Tongue (tissue), 2 donors: ENCODE data around the gene RABGAP1L. TPM values are rescaled to one million over a fixed set of nuclear protein-coding genes. Genes with fewer than 3 reads are reported as not detected.
"Not testable (repeated sequence)": the region's sequence is repeated elsewhere in the genome, so short reads cannot be mapped to it uniquely, and the experiment has no call there.

Source experiments
- DNase-seq: peaks from one replicate; pipeline ENCODE4 v3.0.0-alpha.2; 2015
- total RNA-seq: library from RNA; depleted of rRNA; stranded (reverse); fragments of >200 nt; gene quantifications from one replicate; pipeline ENCODE4 v1.2.3, GENCODE V29; 2014

RABGAP1L gene
- total RNA-seq, 1 donor from 2014 or later, result 86.6 TPM

DNA sequence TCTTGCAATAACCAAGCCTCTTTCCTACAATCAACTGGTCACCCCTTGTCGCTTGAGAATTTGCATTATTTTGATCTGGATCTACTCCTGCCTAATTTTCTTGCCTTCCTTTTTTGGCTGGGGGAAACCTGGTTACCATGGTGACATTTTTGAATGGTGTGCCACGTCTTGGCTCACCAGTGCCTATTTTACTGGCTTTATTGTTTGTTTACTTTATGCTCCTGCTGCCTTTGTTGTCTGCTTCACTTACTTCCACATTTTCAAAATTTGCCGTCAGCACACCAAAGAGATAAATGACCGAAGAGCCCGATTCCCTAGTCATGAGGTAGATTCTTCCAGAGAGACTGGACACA is 289.2 kb downstream of the RABGAP1L start:
- DNase-seq, result no peak

DNA sequence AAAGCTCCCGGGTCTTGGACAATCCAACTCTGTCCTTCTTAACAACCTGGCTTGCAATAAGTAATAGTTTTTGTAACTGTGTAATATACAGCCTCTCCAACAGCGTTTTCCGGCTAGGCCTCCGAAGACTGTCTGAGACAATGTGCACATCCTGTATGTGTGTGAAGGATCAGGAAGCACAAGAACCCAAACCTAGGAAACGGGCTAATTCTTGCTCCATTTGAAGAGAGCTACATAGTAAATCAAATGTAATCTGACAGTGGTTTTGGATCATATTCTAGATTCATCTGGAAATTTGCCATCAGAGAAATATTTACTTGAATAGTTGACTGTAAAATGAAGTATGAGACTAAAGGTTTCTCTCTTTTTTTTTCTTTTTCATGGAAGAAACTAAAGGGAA is 289.7 kb downstream of the RABGAP1L start:
- no peak for DNase-seq

DNA sequence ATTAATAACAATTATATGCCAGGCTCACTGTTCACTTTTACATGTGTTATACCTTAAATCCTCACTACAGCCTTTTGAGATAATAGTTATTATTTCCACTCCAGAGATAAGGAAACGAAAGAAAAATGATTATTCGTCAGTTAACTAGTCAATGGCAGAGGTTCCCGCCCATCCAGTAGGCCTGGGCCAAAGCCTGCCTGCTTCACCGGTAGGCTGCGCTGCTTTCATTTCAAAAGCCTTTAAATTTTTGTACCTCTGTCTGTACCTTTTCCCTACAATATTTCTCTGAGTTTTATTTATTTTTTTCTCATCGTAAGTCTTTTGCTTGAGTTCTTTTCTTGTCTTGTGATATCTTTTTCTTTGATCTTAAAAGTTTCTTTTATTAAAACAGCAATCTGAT is 292.1 kb downstream of the RABGAP1L start:
- no peak for DNase-seq

DNA sequence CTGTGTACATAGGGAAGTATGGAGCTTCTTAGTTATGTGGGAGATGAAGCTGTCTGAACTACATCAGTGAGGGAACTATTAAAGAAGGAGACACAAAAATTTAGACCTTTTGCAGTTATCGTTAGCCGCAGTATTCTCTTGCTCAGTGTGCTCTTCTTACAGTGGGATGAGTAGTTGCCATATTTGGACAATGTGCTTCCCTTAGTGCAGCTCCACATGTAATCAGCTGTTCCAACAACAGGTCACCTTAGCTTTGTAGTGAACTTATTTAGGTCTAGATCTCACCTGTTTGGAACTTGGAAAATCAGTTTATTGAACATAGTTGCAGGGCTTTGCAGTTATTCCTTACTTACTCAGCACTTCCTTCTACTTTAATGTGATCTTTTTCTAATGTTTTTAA is 306.5 kb downstream of the RABGAP1L start:
- no peak for DNase-seq

DNA sequence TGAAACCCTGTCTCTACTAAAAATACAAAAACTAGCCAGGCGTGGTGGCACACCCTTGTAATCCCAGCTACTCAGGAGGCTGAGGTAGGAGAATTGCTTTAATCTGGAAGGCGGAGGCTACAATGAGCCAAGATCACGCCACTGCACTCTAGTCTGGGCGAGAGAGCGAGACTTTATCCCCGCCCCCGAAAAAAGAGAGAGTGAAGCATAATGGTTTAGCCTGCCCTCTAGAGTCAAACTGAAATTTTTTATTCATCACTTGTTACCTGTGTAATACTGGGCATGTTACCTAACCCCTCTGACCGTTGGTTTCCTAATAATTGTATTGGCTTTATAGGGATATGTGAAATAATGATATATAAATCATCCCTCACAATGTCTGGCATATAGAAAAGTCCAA is 307.3 kb downstream of the RABGAP1L start:
- DNase-seq, result no peak

DNA sequence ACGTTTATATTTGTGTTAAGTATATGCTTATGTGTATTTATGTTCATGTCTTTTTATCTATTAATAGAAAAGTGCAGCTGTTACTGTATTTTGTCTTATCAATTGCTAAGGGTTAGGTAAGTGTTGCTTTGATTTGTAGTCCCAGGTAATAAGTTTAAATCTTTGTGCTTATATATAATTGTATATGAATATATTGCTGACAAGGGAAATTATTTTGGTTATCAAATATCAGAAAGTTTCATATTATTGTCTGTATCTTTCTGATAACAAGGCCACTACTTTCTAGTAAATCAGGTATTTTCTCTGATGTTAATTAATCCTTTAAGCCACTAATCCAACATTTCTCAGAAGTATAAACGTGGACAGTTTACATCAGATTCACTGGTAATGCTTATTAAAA is 309.7 kb downstream of the RABGAP1L start:
- DNase-seq, result no peak

DNA sequence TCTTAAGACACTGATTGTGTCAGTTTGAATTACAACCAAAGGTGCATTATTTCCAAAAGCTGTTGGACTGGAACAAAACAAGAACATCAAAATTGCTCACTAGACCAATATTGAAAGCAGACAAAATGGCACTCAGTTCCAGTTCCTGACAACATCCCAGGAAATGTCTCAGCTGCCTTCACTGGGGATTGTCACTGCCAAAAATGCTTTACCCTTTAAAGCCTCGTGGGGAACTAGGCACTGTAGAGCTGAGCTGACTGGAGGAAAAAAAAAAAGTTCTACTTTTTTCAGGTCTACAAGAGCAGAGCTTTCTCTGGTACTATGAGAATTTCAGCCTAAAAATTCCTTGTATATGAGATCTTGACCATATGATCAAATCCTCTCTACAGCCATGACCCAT is 310.4 kb downstream of the RABGAP1L start:
- DNase-seq, result peak; percentile 3

DNA sequence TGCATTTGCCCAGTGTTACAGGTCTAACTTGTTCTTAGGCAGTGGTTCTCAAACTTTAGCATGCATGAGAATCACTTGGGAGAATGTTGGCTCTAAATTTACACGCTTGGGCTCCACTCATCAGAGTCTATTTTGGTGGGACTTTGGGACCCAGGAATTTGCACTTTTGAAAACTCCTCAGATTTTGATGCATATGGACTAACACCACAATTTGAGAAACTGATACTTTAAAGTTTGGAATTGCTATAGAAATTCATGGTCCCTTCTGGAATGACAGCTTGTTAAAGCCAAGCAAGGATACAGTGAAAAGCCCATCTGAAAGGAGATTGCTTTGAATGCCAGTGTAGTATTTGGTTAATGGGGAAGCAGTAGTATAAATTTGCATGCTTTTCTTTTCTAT is 320.0 kb downstream of the RABGAP1L start:
- no peak for DNase-seq

DNA sequence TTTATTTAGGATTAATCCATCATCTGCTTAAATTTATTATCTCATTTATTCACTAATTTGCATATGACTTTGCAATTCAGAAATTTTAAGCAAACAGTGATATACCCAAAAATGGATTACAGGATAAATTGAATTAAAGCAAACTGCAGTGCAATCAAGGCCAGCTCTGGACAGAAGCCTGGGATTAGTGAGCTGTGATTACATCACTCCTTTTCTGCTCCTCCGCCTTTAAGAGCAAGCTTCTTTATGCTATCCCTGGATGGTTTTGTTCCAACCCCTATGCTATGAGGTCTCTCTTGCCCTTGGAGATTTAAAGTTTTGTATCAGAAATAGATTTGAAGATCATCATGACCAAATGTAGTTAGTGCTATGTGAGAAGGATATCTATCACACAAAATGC is 321.0 kb downstream of the RABGAP1L start:
- DNase-seq, result peak; percentile 2

DNA sequence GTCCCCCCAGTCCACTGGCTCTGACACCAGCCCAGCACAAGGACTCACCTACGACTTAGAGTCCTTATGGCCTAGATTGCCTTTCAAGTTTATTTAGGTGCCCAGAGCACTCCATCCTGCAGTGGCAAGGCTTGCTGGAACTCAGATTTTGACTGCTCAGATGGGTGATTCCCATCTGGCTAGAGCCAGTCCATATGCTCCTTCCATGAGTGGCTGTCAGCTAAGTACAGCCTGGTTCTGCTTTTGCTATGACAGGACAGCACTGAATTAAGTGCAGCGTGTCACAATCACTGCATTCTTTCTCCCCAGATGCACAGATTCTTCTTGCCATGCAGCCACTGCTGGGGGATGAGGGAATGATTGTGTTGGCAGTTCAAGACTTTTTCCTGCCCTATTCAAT is 332.3 kb downstream of the RABGAP1L start:
- DNase-seq, result no peak

DNA sequence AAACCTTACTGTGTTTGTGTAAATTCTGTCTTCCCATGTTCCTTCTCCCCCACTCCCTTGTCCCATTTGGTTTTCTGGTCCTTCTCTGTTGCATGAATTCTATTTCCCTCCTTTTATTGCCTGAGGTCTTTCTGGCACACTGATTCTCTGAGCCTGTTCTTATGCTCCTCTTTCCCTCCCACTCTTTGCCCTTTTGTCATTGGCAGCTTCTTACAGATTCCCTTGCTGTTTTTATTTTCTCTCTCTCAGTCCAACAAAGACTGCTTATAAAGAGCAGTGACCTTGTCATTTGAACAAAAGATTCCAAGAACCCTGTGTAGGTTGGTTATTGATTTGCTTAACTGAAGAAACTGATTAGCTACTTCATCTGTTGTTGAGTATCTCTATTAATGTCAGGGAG is 338.2 kb downstream of the RABGAP1L start:
- DNase-seq, result no peak

DNA sequence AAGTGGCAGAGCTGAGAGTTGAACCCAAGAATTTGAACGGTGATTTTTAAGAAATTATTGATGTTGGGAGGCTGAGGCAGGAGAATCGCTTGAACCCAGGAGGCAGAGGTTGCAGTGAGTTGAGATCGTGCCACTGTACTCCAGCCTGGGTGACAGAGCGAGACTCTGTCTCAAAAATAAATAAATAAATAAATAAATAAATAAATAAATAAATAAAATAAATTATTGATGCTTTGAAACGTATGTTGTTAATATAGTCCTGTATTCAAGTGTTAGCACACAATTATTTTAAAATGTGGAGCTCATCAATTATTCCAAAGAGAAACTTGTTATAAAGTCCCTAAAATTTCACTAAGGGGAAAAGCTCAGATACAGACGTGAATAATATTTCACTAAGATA is 357.4 kb downstream of the RABGAP1L start:
- DNase-seq, result not testable (repeated sequence)

DNA sequence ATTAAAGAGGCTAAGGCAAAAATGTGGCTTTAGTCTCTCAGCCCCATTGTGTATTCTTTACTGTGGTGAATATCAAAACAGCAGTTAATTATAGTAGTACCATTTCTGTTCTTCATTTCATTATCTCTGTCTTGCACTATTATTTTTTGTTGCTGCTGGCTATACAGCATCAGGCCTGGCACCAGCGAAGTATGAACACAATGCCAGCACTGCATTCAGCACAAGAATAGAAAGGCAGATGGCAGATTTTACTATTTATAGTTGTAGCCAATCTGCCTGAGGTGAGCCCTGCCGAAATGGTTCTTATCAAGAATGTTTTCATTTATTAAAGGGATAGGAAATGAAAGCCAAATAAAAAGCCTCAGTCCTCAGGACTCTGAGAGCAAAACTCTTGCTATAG is 360.5 kb downstream of the RABGAP1L start:
- peak; percentile 4 for DNase-seq

DNA sequence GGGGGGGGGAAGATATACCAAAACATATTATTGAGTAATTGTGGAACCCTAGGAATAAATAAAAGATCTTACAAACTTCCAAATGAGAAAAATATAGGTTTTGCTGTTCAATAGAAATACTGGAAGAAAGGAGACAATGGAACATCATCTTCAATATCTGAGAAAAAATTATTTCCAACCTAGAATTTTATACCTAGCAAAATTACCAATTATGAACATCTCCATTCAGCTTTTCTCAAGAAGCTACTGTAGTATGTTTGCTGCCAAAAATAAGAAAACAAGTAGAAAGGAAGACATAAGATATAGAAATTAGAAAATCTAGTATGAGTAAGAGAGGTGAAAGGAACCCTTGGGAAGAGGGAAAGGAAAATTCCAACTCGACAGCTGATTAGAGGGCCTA is 372.4 kb downstream of the RABGAP1L start:
- DNase-seq, result no peak

DNA sequence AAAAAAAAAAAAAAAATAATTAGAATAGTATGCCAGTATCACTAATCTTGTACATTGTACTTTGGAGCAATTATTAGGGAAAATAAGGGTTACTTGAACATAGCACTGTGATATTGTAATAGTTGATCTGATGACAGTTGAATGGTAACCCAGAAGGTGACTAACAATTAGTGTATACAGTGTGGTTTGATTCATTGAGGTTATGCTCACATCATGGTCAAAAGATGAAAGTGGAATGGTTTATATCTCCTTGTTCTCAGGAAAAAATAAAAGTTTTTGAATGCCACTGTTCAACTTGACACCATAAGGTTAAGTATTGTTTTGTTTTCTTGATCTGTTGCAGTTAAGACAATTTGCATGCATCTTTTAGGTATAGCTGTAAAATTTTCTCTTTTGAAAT is 375.5 kb downstream of the RABGAP1L start:
- no peak for DNase-seq

DNA sequence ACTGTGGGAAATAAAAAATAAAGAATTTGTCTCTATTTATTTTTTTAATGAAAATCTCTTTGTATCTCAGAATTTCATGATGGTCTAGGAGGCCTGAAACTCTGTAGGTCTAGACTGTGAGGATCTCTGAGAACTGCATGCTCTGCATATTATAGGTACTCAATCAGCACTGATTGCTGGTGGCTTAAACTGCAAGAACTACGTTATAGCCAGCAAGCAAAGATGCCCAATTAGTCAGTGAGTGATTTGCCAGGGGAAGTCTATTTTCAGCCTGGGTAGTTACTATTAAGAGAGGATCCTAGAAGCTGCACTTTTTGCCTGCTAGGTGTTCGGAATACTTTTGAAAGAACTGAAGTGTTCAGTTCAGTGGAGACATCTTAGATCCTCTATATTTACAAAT is 375.9 kb downstream of the RABGAP1L start:
- DNase-seq, result no peak

DNA sequence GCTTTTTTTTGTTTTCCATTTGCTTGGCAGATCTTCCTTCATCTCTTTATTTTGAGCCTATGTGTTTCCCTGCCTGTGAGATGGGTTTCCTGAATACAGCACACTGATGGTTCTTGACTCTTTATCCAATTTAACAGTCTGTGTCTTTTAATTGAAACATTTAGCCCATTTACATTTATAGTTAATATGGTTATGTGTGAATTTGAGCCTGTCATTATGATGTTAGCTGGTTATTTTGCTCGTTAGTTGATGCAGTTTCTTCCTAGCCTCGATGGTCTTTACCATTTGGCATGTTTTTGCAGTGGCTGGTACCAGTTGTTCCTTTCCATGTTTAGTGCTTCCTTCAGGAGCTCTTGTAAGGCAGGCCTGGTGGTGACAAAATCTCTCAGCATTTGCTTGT is 384.1 kb downstream of the RABGAP1L start:
- DNase-seq, result not testable (repeated sequence)

DNA sequence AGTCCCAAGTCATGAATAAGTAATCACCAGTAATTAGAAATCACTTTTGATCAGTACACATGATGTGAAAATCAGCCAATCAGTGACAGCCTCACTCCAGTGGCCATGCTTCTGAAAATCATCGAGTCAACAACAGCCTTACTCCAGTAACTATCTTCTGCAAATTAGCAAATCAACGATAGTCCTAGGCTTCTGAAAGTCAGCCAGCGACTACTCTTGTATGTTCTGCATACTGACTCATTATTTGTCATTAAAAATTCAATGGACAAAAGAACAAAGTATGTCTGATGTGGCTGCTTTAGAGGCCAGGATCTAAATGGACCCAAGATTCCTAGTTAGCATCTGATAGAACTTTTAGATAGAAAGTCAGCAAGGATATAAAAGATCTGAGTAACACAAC is 391.0 kb downstream of the RABGAP1L start:
- no peak for DNase-seq

DNA sequence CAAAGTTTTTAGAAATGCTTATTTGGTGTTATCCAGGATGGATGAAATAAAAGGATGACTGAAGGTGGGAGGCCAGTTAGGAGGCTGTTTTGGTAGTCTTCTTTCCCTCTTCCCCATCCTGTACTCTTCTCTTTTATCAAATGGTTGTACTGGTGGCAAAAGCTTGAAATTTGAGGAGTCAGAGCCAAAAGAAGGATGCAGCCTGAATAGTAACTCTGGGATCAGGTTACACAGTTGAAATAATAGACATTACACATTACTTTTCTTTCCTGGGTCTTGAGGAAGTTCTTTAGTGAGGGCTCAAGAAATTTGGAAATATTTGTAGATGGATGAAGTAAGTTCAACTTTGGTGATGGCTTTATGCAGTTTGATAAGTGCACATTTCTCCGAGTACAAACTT is 397.1 kb downstream of the RABGAP1L start:
- no peak for DNase-seq

DNA sequence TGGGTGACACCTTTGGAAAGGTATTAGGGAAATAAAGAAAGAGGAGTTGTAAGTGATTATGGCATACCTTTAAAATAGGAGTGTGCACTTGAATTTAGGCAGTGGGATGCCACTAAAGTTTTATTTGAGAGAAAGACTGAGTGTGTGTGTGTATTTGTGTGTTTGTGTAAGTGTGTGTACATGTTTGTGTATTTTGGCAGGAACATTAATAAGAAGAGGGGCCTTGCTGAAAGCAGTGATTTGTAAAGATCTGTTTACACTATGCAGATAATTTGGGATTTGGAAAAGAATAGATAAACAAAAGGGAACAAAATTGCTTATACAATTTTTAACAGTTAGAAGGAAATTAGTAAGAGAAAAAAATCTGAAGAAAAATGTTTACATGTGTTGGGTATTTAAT is 409.2 kb downstream of the RABGAP1L start:
- DNase-seq, result no peak

DNA sequence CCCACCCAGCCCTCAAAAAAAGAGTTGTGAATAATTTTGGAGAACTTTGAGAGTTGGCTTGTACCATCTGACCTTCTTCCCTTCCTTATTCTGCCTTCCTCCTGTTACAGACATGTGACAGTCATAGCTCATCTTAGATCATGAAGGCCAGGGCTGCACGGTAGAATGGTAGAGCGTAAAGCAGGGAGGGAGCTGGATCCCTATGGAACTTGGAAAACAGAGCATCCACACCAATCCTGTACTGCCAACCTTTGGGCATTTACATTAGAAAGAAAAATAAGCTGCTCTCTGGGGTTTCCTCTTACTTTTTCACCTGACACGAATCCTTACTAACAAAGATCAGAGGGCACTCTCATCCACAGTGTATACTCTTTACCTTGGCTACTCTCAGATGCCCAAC is 409.9 kb downstream of the RABGAP1L start:
- no peak for DNase-seq

DNA sequence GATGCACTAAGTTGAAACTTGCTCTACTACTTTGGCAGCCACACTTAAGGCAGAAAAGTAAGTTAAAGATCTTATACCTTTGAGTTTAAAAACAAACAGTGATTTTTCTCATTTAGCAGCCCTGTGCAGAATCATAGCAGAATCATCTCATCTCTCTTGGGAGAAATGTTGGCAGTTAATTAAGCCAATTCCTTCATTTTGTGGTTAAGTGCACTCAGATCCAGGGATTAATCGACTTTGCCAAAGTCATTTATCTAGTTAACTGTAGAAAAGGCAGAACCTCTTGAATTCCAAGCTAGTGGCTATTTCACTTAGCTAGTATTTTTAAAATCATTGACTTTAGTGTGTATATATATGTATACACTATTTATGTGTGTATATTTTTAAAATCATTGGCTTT is 413.5 kb downstream of the RABGAP1L start:
- no peak for DNase-seq

DNA sequence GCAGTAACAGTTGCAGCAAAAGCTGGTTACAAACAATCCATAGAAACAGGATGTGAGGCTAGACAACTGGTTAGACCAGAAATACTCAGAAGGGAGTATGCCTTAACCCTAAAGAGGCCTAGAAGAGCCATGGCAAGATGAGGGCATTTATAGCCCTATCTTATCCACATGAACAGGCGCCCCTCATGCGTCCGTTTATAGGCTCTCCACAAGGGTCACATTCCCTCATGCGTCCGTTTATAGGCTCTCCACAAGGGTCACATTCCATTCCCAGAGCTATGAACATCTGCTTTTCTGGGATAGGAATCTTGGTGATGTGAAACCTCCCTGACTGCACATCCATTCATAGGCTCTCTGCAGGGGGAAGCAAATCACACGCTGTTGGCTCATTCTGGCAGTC is 416.8 kb downstream of the RABGAP1L start:
- DNase-seq, result not testable (repeated sequence)

DNA sequence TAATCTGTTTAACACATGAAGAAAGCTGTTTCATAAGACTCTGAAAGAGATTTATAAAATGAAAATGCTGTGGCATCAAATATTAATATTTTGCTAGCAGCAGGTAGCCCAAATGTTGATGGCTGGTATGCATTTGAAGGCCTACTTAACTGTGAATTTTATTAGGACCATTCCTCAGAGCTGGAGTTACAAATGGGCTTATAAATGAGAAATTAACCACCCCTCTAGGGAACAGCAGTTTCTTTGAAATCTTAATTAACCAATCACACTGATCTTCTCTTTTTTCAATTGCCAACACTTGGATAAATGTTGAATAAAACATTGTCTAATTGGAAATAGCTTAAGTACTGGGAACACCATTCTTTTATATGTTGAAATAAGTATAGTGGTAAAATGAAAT is 418.4 kb downstream of the RABGAP1L start:
- no peak for DNase-seq

DNA sequence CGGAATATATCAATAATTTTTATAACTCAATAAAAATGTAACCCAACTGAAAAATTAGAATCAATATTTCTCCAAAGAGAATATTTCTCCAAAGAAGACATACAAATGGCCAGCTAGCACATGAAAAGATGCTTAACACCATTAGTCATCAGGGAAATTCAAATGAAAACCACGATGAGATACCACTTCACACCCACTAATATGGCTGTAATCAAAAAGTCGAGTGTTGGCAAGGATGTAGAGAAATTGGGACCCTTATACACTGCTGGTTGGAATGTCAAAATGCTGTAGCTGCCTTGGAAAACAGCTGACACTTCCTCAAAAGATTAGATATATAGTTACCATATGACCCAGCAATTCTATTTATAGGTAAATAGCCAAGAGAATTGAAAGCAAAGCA is 421.5 kb downstream of the RABGAP1L start:
- no peak for DNase-seq

DNA sequence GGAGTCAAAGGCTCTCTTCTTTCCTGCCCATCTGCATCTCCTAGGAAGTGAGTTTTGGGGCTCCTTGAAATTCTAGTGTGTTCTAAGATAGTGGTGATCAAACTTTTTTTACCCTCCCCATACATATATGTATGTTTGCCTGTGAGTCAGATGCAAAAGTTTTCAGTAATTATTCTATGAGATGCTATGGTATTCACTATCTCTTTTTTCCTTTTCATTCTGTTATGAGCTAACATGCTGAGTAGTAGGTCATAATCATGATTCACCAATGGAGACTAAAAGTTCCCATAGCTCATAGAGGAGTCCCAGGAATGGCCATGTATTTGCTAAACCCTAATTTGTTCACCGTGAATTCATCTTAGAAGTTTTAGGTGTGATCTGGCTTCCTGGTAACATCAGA is 424.0 kb downstream of the RABGAP1L start:
- no peak for DNase-seq
